Measurements from ENCODE around the gene BCAS4.

The BCAS4 gene

DNA sequence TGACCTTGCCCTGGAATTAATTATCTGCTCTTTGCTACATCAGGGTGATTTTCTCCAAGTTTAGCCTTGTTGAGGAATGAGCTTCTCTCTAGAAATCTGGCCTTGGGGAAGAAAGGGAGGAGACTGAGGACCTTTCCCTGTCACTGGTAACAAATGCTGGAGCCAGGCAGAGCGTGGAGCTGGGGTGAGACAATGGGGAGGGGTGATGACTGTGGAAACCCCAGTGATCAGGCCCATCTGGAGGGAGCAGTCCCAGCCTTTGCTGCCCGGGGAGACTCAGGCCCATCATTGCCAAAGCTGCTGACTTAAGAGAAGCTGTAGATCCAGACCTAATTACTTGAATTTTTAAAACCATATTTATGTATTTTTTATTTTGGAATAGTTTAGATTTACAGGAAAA lies 31.3 kb downstream of the BCAS4 start:
- DNase-seq: no peak

- DNase-seq: no peak
These were observed 33.7 kb downstream of the BCAS4 start for GRCh38 chr20:50828363-50829136.

DNA sequence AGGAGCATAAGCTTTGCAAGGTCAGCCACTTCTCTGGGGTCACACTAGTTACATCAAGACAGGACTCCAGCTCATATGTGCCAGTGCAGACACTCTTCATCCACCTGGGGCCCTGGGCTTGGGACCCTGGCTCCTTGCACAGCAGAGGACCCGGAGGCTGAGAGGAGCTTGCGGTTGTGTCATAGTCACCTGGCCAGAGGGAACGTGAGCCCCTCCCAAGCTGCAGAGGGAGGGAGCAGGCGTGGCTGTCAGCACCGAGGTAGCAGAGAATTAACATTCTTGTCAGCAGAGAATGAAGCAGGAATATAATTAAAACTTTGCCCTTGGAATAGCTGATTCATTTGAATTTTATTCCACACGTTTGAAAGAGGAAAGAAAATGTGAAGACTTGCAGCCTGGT lies 36.8 kb downstream of the BCAS4 start:
- DNase-seq: no peak

DNA sequence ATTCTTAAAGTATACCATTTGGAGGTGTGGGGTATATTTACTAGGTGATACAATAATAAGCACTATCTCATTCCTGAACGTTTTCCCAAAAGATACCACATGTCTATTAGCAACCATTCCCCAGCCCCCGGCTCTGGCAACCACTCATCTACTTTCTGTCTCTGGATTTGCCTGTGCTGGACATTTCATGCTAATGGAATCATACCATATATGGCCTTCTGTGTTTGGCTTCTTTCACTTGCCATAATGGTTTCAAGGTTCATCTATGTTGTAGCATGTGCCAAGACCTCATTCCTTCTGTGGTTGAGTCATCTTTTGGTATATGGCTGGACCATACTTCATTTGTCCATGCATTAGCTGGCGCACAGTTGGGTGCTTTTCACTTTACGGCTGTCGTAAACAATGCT lies 39.7 kb downstream of the BCAS4 start:
- DNase-seq: peak; percentile 97

- DNase-seq: peak; percentile 91
These were observed 42.9 kb downstream of the BCAS4 start for GRCh38 chr20:50837532-50838321.

- DNase-seq: no peak
These were observed 43.4 kb downstream of the BCAS4 start for GRCh38 chr20:50838322-50838625.

DNA sequence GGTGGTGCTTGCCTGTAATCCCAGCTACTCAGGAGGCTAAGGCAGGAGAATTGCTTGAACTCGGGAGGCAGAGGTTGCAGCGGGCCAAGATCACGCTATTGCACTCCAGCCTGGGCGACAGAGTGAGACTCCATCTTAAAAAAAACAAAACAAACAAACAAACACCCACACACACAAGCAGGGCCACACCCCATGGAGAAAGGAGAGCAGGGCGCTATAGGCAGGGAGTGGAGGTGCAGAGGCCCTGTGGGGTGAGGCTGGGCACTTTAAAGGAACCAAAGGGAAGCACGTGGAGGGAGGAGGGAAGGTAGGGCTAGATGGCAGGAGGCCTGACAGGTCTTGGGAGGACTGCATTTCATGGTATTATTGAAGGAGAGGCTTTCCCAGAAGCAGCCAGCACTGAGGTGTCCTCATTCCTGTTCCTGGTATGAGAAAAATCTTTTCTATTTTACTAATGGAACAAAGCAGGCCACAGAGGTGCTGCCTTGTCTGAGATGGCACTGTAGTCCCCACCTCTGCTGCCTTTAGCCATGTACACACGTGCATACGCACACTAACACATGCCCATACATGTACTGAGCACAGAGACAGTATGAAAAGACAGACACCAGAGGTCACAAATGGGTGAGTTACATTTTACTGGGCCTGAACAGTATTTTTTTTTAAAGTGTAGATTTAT lies 44.0 kb downstream of the BCAS4 start:
- DNase-seq: no peak

GRCh38 chr20:50842821-50843220 lies 48.0 kb downstream of the BCAS4 start:
- DNase-seq: no peak

DNA sequence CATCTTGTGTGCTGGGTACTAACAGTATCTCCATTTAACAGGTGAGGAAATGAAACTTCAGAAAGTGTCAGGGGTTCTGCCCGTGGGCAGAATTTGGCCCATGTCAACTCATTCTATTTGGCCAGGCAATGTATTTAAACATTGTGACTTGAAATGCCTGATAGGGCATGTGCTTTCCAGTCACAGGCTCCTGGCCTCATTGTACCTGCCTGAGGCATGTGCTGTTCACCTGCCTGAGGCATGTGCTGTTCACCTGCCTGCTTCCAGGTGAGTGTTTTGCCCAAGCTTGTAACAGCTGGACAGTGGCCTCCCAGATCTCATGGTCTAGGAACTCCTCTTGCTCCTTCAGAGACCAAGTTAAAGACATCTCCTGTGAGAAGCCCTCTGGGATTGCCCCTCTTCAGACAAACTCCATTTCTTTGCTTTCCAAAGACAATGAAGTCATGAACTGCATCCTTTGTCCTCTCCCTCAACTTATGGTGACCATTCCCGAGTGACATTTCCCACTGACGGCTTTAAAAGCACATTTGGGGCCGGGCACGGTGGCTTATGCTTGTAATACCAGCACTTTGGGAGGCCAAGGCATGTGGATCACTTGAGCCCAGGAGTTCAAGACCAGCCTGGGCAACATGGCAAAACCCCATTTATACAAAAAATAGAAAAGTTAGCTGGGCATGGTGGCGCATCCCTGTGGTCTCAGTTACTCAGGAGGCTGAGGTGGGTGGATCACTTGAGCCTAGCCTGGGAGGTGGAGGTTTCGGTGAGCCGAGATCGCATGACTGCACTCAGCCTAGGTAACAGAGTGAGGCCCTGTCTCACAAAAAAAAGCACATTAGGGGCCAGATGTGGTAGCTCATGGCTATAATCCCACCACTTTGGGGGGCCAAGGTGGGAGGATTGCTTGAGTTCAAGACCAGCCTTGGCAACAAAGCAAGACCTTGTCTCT lies 48.7 kb downstream of the BCAS4 start:
- DNase-seq: no peak

DNA sequence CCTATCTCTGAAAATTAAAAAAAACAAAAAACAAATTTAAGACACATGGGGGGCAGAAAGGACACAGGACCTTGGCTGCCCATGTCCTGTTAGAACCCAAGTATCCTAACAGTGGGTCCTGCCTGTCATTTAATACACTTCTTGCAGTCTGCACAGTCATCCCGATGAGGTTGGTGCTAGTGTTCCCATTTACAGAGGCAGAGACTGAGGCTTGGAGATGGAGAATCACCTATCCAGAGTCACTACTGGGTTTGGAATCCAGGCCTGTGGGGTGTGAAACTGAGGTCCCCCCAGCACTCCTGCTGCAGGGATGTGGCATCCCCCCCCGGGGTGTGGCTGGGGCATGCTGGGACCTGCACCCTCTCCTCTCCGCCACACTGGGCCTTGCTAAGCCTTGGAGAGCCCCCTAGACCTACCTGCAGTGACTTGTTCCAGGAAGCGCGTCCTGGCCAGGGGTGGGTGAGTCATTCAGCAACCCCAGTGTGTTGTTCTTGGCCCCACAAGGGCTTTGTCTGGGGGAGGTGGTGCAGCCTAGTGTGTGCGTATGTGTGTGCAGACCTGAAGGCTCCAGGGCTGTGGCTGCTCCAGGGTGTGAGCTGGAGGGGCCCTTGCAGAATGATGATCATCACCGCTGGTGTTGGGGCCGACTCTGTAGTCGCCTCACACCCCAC lies 49.7 kb downstream of the BCAS4 start:
- peak; percentile 85 for DNase-seq

- no peak for DNase-seq
These were observed 50.8 kb downstream of the BCAS4 start for GRCh38 chr20:50845566-50846215.

- no peak for DNase-seq
These were observed 53.5 kb downstream of the BCAS4 start for GRCh38 chr20:50848341-50848808.

GRCh38 chr20:50848846-50849673 lies 54.2 kb downstream of the BCAS4 start:
- no peak for DNase-seq

- no peak for DNase-seq
These were observed 55.9 kb downstream of the BCAS4 start for GRCh38 chr20:50850721-50851286.

GRCh38 chr20:50852085-50852484 lies 57.2 kb downstream of the BCAS4 start:
- DNase-seq: no peak

DNA sequence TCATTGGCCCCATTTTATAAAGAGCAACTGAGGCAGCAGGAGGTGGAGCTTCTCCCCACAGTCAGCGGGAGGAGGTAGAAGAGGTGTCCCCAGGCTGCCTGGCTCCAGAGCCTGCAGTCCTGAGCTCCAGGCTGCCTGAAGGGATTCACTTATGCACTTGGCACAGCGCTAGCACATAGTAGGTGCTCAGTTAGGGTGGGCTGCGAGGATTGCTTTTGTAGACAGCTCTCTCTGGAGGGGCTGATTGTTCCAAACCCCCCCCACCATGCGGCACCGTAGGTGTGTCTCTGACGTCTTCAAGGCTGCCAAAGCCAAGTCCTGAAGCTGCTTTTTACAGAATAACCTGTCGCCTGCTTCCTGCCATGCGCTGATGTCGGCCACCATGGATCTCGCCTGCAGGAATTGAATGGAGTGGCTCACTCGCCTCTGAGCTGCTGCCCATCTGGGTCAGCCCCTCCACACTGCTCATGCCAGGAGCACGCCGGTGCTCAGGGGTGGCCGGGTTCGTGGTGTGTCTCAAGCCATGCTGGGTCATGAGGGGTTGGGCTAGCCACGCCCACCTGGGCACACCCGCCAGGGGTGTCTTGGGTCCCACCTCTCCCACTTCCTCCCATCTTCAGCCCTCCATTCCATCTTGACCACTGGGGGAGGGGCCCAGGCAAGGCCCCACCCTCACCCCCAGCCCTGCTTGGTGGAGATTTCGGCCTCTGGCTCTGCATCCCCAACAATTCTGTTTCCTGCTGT lies 59.8 kb downstream of the BCAS4 start:
- no peak for DNase-seq

DNA sequence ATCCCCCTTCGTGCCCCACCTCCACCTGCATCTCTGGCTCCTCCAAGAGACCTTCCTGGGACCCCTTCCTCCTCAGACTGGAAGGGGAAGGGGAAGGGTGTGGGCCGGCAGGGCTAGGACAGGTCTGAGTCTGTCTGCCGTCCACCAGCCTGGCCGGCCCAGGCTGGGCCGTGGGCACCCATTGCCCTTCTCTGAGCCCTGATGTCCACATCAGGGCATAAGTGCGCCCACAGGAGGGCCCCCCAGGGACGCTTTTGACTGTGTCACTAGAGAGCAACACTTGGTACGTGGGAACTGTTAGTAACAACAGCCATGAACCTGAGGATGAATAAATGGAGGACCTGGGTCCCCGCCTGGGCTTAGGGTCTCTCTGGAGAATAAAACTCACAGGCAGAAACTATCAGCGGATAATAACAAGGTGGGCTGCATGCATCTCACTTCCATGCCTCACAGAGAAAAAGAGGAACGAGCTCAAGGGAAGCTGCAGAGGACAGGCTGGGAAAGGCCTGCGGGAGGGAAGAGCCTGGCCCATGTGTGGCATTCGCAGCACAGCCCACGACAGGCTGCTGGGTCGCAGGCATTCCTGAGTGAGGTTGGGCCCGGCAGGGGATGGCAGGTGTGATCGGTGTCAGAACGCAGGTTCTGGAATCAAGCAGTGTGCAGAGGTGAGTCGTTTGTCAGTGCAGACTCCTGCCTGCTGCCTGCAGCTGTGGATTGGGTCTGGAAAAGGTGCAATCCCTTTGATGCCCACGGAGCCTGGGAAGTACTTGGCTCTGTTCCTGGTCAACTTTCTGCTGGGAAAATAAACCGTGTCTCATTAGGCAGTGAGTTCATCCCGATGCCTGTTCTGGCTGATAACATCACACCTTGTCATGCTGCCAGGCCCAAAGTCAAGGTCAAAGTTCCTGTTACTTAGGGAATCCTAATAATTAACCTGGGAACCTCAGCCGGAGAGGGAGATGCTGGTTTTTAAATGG lies 60.9 kb downstream of the BCAS4 start:
- no peak for DNase-seq

GRCh38 chr20:50856475-50857041 lies 61.7 kb downstream of the BCAS4 start:
- no peak for DNase-seq

All from fibroblast of skin of right biceps (primary cell).